Activated naive CD4-positive, alpha-beta T cell treated with anti-CD3 and anti-CD28 coated beads for 36 hours (primary cell): Measurements from ENCODE around the gene RNPEPL1. TPM values are rescaled to one million over a fixed set of nuclear protein-coding genes. Genes with fewer than 3 reads are reported as not detected.
A peak's percentile ranks its signal among the peaks of the same experiment; 100 is the strongest.

ENCODE experiments used
- CTCF ChIA-PET: fragments of 350-600 bp; sonication (Branson Sonifier 250); formaldehyde crosslinking; loops from one replicate; lab custom pipeline; 2021; ENCODE audit warnings: antibody characterized with exemption; lab: Charles Lee
- DNase-seq: peaks from one replicate; pipeline ENCODE4 v3.0.0-alpha.2; 2020
- H3K27ac Mint-ChIP-seq: one replicate; pipeline ENCODE4 v1.8.0; 2021; ENCODE audit warnings: mild to moderate bottlenecking, mixed read lengths
- H3K27me3 Mint-ChIP-seq: one replicate; pipeline ENCODE4 v1.8.0; 2021; ENCODE audit warnings: low read depth, mixed read lengths
- H3K36me3 Mint-ChIP-seq: one replicate; pipeline ENCODE4 v1.8.0; 2021; ENCODE audit warnings: low read depth, mixed read lengths
- H3K4me1 Mint-ChIP-seq: one replicate; pipeline ENCODE4 v1.8.0; 2021; ENCODE audit warnings: low read depth, mixed read lengths
- H3K4me3 Mint-ChIP-seq: one replicate; pipeline ENCODE4 v1.8.0; 2021; ENCODE audit warnings: mild to moderate bottlenecking, moderate library complexity, mixed read lengths
- H3K9me3 Mint-ChIP-seq: one replicate; pipeline ENCODE4 v1.8.0; 2021; ENCODE audit warnings: mixed read lengths
- intact Hi-C: fragments of 100-400 bp; cut with micrococcal nuclease; formaldehyde crosslinking; loops from one replicate; pipeline ENCODE4 v1.15.1; 2023
- total RNA-seq, 2 experiments: library from RNA; stranded (reverse); gene quantifications; one replicate each; pipeline ENCODE4 v1.2.3, GENCODE V29; 2021

RNPEPL1 gene
- total RNA-seq, 2 experiments from 2014 or later: 40.3 to 44.3 TPM

DNA sequence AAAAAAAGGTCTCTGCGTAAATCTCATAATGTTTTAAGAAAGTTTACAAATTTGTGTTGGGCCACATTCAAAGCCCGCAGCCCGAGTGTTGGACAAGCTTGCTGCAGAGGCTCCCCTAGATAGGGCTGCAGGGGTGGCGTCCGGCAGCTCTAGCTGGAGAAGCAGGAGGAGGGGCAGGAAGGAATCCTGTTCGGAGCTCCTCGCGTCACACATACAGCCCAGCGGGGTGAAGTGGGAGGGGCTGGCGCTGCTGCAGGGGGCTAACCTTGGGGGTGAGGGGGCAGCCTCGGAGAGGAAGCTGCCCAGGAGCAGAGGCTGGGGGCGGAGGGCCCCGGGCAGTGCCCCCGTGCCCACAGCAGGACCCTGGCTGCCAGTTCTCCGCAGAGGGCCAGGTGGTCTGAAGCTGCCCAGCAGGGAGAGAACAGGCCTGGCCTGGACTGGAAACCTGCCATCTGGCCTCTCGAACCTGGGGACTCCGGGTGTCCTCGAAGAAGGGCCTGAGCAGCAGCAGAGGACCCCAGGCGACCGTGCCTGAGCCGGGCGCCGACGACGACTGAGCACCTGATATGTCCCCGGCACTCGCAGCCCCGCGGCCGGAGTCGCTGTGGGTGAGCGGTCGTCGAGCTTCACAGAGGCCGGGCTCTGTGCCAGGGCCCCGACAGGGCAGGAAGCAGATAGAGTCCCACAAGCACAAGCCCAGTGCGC, 54.4 kb downstream of the RNPEPL1 start:
- intact Hi-C loops: loop anchor here (10.0 kb wide), 1 partner anchor 108 kb away; no protein-coding TSS in a partner anchor
- H3K27ac Mint-ChIP-seq: peak overlapping the region; percentile 59
- CTCF ChIA-PET: interaction anchor here (0.8 to 1.2 kb wide), 2 partner anchors 59 to 108 kb away, joined by 3 to 7 read pairs; no protein-coding TSS in a partner anchor
- H3K27me3 Mint-ChIP-seq: no peaks in the 10 kb centered on the region
- H3K36me3 Mint-ChIP-seq: peaks cover 4% of the 10 kb centered on the region
- H3K4me1 Mint-ChIP-seq: peaks cover 55% of the 10 kb centered on the region
- peak; percentile 68 for DNase-seq
- H3K9me3 Mint-ChIP-seq: peaks cover 3% of the 10 kb centered on the region
- H3K4me3 Mint-ChIP-seq: peak overlapping the region; percentile 23

DNA sequence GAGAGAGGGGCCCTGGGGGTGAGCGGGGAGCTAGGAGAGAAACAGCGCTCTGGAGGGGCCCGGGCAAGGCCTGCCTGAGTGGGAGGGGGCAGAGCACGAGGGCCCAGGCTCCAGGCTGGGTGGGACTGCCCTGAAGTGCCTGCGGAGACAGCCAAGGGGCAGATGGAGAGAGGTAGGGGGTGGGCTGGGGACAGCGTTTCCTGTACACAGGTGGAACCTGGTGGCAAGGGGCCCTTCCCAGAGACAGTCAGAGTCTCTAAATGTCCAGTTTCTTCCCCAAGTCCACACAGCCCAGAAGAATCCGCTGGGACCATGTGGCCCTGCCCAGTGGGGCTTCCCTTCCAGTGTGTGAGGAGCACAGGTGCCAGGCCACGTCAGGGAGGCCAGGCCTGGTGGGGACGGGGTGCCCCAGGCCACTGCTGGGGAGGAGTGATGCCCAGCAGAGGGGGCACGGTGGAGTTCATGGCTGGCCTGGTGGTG, 55.3 kb downstream of the RNPEPL1 start:
- H3K36me3 Mint-ChIP-seq: peaks cover 3% of the 10 kb centered on the region
- H3K9me3 Mint-ChIP-seq: no peaks in the 10 kb centered on the region
- peak; percentile 6 for DNase-seq
- CTCF ChIA-PET: no interaction called here
- intact Hi-C loops: loop anchor here (10.0 kb wide), 1 partner anchor 109 kb away; no protein-coding TSS in a partner anchor
- peaks cover 55% of the 10 kb centered on the region for H3K4me1 Mint-ChIP-seq
- H3K4me3 Mint-ChIP-seq: no peak overlapping the region
- no peak overlapping the region for H3K27ac Mint-ChIP-seq
- H3K27me3 Mint-ChIP-seq: no peaks in the 10 kb centered on the region

DNA sequence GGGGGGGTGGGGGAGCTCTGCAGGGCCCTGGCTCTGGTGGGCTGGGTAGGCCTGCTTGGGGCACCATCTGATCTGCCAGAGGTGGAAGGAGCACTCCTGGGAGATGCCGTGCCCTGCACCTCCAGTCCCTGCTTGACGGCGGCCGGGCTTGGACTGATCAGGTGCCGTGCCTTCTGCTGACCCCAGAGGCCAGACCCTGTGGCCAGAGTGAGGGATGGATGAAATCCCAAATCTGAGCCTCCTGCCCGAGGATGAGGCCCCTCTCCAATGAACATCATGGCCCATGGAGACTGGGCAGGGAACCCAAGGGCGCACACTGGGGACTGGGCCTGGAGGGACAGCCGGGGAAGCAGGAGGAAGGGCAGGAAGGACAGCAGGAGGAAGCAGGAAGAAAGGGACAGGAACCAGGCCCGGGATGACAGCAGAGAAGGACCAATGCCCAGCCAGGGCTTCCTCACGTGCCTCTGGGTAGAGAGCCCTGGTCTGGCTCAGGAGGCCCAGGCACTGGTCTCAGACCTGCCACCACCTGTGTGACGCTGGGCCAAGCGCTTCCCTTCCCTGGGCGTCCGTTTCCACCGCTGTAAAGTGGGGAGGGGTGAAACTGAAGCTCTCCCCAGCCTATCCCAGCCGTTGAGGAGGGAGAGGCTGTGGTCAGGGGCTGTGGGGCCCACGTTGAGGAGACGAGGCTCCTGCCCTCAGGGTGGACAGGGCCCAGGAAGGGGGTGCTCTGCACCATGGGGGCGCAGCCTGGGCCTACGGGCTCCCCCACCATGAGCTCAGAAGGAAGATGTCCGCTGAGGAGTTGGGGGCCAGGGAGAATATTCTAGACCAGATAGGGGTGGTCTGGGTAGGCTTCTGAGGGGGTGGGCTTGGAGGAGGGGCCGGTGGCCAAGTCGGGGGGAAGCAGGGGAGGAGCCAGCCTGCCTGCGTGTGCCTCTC, 56.0 kb downstream of the RNPEPL1 start:
- CTCF ChIA-PET: interaction anchor here (0.6 kb wide), 1 partner anchor 678 kb away, joined by 3 read pairs; no protein-coding TSS in a partner anchor
- Mint-ChIP-seq H3K4me3 (no peak overlapping the region), H3K9me3 (no peaks in the 10 kb centered on the region), H3K27me3 (no peaks in the 10 kb centered on the region), H3K27ac (peak overlapping the region; percentile 47), H3K4me1 (peaks cover 55% of the 10 kb centered on the region), H3K36me3 (no peaks in the 10 kb centered on the region)
- peak; percentile 13 for DNase-seq
- intact Hi-C loops: loop anchor here (10.0 kb wide), 1 partner anchor 109 kb away; no protein-coding TSS in a partner anchor

DNA sequence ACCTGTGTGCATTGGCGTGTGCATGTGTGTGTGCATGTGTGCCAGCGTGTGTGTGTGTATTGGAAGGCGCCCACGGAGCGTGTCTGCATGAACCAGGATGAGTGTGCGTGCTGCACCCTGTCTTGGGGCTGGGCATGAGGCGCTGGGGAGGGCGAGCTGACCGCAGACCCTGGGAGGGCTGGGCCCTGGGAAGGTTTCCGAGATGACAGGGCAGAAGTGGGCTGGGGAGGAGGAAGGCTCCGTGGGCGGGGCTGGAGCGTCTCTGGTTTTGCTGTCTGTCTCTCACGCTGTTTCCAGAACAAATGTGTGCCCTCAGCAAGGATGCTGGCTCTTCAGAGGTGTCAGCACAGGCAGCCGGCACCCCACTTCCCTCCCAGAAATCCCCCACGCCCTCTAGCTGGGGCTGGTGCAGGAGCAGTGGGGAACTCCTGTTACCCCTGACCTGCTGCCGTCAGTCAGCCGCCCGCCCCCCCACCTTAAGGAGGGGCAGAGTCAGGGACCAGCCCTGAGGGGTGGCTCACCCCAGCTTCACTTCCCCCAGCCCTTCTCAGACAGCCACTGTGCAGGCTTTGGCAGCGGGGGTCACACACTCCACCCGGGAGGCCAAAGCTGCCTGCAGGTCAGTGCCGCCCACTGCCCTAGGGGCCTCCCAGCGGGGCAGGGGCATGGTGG, 56.8 kb downstream of the RNPEPL1 start, which contains the start of gene GPR35:
TSS of gene GPR35 (plus strand) at position 531 of the 672 bp plus-strand sequence. CDS start 4,473 bp downstream, outside the sequence.
- H3K27ac Mint-ChIP-seq: peak within 1 kb of the TSS; percentile 47
- no peaks in the 10 kb centered on the region for H3K9me3 Mint-ChIP-seq
- no peaks in the 10 kb centered on the region for H3K36me3 Mint-ChIP-seq
- DNase-seq: peak; percentile 86
- intact Hi-C loops: loop anchor here (1.0 to 10.0 kb wide), 3 partner anchors 59 to 110 kb away; no protein-coding TSS in a partner anchor
- CTCF ChIA-PET: no interaction called here
- no peaks in the 10 kb centered on the region for H3K27me3 Mint-ChIP-seq
- peak within 1 kb of the TSS; percentile 42 for H3K4me3 Mint-ChIP-seq
- H3K4me1 Mint-ChIP-seq: peaks cover 51% of the 10 kb centered on the region

DNA sequence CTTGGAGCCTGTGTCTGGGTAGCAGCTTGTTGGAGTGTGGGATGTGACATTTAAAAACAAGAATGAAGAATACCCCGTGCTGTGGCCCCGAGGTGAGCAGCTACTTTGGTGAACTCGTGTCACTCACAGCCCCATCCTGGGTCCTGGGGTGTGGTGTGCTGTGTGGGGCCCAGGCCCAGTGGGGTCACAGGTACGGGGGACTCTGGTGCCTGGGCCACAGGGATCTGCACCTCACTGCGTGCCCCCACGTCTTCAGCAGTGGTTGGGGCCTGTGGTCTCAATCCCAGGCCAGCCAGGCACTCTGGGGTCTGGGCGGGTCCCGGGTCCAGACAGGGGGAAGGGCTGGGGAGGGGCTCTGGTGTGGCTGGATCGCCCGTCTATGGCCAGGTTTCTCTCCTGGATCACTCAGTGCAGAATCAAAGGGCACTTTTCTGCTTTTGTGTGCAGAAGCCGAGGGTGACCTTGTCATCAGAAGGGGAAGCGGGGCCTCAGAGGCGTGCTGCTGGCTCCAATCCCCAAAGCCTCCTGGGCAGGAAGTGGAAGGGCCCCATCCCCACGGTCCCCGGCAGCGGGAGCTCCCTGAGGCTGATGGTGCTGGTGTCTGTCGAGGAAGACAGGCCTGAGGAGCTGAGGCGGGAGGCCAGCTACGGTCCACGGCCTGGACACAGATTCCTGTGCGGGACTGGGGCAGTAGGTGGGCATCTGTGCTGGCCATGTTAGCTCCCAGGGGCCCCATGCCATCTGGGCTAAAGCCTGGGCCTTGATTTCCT, 58.4 kb downstream of the RNPEPL1 start:
- intact Hi-C loops: loop anchor here (10.0 kb wide), 1 partner anchor 112 kb away; no protein-coding TSS in a partner anchor
- Mint-ChIP-seq H3K9me3 (no peaks in the 10 kb centered on the region), H3K36me3 (no peaks in the 10 kb centered on the region), H3K27ac (peak overlapping the region; percentile 75), H3K27me3 (no peaks in the 10 kb centered on the region), H3K4me3 (peak overlapping the region; percentile 38), H3K4me1 (peaks cover 41% of the 10 kb centered on the region)
- DNase-seq: peak; percentile 78
- CTCF ChIA-PET: no interaction called here

DNA sequence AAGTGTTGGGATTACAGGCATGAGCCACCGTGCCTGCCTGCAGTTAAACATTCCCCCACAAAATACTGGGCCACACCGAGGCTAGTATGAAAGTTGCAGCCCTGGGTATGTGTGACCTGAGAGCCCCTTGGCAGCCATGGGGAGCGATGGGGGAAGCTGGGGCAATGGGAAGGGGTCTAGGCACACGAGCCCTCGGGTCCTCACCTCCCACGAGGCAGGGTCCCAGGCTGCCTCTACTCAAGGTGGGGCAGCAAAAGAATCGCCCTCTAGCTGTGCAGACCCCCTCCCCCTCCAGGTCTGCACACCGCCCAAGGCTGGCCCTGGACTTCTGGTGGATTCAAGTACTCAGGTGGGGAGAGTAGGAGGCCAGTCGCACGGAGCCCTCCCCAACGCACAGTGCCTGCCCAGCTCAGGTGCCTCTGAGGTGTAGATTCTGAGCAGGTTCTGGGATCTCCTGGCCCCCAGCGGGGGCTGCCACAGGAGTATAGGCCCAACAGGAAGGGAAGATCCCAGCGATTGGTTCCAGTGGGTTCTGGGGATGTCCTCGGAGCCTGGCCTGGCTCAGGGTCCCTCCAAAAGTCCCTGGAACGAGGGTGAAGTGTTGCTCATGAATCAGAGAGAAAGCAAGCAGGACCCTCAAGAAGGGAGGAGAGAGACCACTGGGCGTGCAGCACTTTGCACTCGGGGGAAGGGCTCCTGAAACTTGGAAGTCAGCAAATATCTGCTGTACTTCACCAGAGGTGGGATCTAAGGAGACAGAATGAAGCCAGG, 59.6 kb downstream of the RNPEPL1 start:
- peaks cover 32% of the 10 kb centered on the region for H3K4me1 Mint-ChIP-seq
- CTCF ChIA-PET: no interaction called here
- H3K36me3 Mint-ChIP-seq: no peaks in the 10 kb centered on the region
- no peak overlapping the region for H3K4me3 Mint-ChIP-seq
- no peak overlapping the region for H3K27ac Mint-ChIP-seq
- no peak for DNase-seq
- intact Hi-C loops: loop anchor here (10.0 kb wide), 1 partner anchor 113 kb away; no protein-coding TSS in a partner anchor
- H3K27me3 Mint-ChIP-seq: no peaks in the 10 kb centered on the region
- peaks cover 1% of the 10 kb centered on the region for H3K9me3 Mint-ChIP-seq

DNA sequence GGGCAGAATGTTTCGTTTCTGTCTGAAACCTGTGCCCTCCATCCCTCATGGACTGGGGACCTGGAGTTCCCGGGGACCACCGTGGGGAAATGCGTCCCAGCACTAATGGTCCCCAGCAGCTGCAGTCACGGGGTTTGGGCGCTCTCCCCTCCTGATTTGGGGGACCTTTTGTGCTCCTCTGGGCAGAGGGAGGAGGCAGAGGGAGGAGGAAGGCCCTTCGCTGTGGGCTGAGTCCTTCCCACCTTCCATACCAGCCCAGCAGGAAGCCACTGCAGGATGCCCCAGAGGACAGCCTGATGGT, 60.2 kb downstream of the RNPEPL1 start:
- DNase-seq: no peak
- Mint-ChIP-seq H3K36me3 (peaks cover 4% of the 10 kb centered on the region), H3K27ac (no peak overlapping the region), H3K27me3 (no peaks in the 10 kb centered on the region), H3K9me3 (peaks cover 7% of the 10 kb centered on the region), H3K4me1 (peaks cover 27% of the 10 kb centered on the region), H3K4me3 (no peak overlapping the region)
- CTCF ChIA-PET: no interaction called here
- intact Hi-C loops: loop anchor here (10.0 kb wide), 1 partner anchor 114 kb away; no protein-coding TSS in a partner anchor

DNA sequence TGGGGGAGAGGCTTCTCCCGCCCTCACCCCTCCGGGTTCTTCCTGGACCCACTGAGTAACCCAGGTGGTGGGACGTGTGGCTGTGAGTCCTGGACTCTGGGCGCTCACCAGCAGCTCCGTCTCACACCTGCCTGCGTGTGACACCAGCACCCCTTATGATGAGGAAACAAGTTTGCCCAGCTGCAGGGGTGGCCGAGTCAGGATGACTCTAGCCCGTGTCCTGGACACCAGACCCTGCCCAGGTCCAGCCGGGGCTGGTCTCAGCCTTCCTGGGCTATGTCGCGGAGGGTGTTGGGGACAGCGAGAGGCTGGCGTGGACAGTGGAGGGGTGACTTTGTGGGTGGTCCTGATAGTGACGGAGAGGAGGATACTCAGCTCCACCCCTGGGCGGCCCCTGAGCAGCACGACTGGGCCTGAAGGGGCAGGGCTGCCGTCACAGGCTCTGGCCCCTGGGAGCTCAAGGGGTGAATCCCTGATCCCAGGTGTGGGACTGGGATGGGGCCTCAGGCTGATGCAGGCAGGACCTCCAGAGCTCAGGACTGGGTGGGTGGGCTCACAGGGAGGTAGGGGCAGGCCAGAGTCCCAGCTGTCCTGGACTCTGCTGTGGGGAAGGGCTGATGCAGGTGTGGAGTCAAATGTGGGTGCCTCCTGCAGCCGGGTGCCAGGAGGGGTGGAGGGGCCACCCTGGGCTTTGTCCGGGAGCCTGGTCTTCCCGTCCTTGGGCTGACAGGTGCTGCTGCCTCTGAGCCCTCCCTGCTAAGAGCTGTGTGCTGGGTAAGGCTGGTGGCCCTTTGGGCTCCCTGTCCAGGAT, 60.7 kb downstream of the RNPEPL1 start:
- Mint-ChIP-seq H3K4me1 (peaks cover 26% of the 10 kb centered on the region), H3K36me3 (peaks cover 6% of the 10 kb centered on the region), H3K27me3 (no peaks in the 10 kb centered on the region), H3K4me3 (no peak overlapping the region), H3K9me3 (peaks cover 12% of the 10 kb centered on the region), H3K27ac (no peak overlapping the region)
- CTCF ChIA-PET: no interaction called here
- DNase-seq: no peak
- intact Hi-C loops: loop anchor here (10.0 kb wide), 1 partner anchor 114 kb away; no protein-coding TSS in a partner anchor

DNA sequence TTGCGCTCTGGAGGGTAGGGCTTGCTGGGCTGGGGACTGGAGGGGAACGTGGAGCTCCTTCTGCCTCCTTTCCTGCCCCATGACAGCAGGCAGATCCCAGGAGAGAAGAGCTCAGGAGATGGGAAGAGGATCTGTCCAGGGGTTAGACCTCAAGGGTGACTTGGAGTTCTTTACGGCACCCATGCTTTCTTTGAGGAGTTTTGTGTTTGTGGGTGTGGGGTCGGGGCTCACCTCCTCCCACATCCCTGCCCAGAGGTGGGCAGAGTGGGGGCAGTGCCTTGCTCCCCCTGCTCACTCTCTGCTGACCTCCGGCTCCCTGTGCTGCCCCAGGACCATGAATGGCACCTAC, 61.3 kb downstream of the RNPEPL1 start:
- H3K4me3 Mint-ChIP-seq: no peak overlapping the region
- peaks cover 23% of the 10 kb centered on the region for H3K4me1 Mint-ChIP-seq
- H3K9me3 Mint-ChIP-seq: peaks cover 17% of the 10 kb centered on the region
- no peaks in the 10 kb centered on the region for H3K27me3 Mint-ChIP-seq
- intact Hi-C loops: loop anchor here (10.0 kb wide), 1 partner anchor 115 kb away; no protein-coding TSS in a partner anchor
- H3K36me3 Mint-ChIP-seq: peaks cover 6% of the 10 kb centered on the region
- no peak overlapping the region for H3K27ac Mint-ChIP-seq
- CTCF ChIA-PET: no interaction called here
- DNase-seq: no peak
